OCI-LY1 (cell line): ENCODE data around the gene UGCG.

Experiments used
- EZH2 ChIP-seq: fragments of 200-600 bp; sonication (generic), shearing (Covaris generic); IDR thresholded peaks from 2 replicates; pipeline ENCODE4 v1.8.0; 2017; ENCODE audit warnings: borderline replicate concordance, mixed run types, mild to moderate bottlenecking, antibody characterized with exemption, low read length, moderate library complexity, mixed read lengths
- TF ChIP-seq, protein P1 (sequence below): fragments of 200-600 bp; sonication (generic), shearing (Covaris generic); IDR thresholded peaks from 2 replicates; pipeline ENCODE4 v1.5.1; 2017; ENCODE audit warnings: mild to moderate bottlenecking, antibody characterized with exemption, low read length, moderate library complexity, mixed read lengths

- TF ChIP-seq, protein P1, sequence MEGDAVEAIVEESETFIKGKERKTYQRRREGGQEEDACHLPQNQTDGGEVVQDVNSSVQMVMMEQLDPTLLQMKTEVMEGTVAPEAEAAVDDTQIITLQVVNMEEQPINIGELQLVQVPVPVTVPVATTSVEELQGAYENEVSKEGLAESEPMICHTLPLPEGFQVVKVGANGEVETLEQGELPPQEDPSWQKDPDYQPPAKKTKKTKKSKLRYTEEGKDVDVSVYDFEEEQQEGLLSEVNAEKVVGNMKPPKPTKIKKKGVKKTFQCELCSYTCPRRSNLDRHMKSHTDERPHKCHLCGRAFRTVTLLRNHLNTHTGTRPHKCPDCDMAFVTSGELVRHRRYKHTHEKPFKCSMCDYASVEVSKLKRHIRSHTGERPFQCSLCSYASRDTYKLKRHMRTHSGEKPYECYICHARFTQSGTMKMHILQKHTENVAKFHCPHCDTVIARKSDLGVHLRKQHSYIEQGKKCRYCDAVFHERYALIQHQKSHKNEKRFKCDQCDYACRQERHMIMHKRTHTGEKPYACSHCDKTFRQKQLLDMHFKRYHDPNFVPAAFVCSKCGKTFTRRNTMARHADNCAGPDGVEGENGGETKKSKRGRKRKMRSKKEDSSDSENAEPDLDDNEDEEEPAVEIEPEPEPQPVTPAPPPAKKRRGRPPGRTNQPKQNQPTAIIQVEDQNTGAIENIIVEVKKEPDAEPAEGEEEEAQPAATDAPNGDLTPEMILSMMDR = no peak
- no peak for TF ChIP-seq EZH2
These were observed 56.8 kb downstream of the UGCG start for GRCh38 chr9:111953444-111953843.
